ENCODE data around the gene TSKU.

- TF ChIP-seq EZH2 (IDR thresholded peaks at IDR 0.05; ENCODE audit: borderline replicate concordance) (no peak), CTCF (IDR thresholded peaks at IDR 0.05; ENCODE audit: poor library complexity) (no peak)
Observed at GRCh38 chr11:76768909-76769560, 14.1 kb upstream of the TSKU start.

Data from hepatocyte (in vitro differentiated cells).